Cerebellar nuclear complex (tissue), 1 donor: Measurements from ENCODE around the gene ZFAND4.
"Not testable (repeated sequence)": the region's sequence is repeated elsewhere in the genome, so short reads cannot be mapped to it uniquely, and the experiment has no call there.

Experiments
- DNase-seq, 2 experiments: peaks; one replicate each; lab custom pipeline; 2025; lab: John Stamatoyannopoulos, UW

ZFAND4 gene

GRCh38 chr10:45672181-45673073 lies at the start of gene ZFAND4:
ZFAND4 (minus strand) TSS chr10:45672772; CDS start chr10:45663725, 9,047 bp downstream.
- peak; percentile 69 to 82 for DNase-seq

GRCh38 chr10:45721503-45721902 lies 48.9 kb upstream of the ZFAND4 start:
- not testable (repeated sequence) for DNase-seq

DNA sequence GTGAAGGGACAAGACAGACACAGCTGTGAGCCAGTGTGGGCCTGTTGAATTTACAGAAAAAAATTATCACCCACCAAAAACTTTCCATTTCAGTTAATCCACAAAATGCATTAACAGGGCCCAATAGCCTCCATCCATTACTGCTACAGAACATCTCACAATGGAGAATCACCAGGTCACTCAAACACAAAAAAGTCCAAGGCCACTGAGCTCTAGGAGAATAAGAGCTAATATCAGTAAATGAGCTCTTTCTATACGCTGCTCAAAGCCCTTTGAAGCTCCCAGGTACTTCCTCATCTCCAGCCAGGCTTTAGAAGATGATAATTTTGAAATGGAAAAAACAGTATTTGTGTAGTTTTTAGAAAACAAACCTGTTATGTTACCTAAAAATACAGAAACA lies 45.1 kb upstream of the ZFAND4 start:
- not testable (repeated sequence) for DNase-seq

DNA sequence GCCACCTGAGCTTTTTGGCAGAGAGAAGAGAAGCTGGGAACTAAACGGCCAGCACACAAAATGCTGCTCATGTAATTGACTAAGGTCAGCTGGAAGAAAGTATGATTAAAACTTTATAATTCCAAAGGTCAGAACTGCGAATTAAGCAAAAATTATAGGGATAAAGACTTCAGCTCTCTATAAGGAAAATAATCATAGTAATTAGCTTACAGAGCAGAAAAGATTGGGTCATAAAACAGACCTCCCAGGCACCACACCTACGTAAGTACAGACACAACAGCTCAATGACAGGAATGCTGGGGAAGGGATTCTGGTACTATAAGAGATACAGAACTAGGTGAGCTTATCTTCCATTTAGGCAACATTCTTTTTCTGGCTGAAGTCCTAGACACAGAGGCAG lies 44.5 kb upstream of the ZFAND4 start:
- not testable (repeated sequence) for DNase-seq

GRCh38 chr10:45711223-45711622 lies 38.7 kb upstream of the ZFAND4 start:
- not testable (repeated sequence) for DNase-seq

- not testable (repeated sequence) for DNase-seq
These were observed 37.7 kb upstream of the ZFAND4 start for GRCh38 chr10:45710200-45710796.

DNA sequence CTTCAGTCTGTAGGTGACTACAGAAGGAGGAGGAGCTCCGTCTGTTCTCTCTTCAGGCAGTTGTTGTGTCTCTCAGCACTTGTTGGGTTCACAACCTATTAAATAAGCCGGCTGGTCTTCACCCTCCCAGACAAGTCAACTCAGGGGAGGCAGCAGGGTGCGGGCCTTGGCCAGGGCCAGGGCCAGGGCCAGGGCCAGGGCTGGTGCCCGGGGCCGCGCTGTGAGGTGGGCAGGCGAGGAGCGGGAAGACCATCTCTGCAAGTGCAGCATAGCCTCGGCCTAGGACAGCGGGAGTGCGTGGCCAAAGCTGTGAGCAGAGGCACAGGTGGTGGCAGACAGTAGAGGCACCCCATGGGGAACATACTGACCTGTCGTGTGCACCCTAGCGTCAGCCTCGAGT lies 5.9 kb upstream of the ZFAND4 start:
- not testable (repeated sequence) for DNase-seq

GRCh38 chr10:45675388-45675787 lies 2.8 kb upstream of the ZFAND4 start:
- DNase-seq = no peak

DNA sequence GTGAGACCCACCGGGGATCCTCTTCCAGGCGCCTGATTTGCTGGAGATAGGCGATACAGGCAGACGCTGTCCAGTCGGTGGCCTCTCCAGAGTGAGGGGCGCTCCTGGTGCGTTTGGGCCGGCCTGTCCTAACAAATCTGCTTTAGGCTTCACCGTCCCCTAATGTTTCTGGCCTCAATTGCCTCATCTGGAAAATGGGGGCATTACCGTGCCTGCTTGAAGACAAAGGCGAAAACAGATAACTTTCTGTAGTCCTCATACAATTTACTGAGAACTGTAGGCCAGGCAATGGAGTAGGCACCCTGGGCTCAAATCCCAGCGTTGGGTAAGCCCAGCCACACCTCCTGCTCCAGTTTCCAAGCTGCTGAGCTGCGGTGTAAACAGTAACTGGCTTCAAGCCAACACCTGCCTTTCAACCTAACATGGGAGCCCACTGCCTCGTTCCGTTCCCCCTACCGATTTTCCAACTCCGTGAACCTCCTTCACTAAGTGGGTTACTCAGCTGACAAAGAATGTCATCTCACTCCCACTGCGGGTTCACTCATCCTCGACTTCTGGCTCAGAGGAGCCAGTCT lies 589 bp upstream of the ZFAND4 start:
- no peak for DNase-seq

DNA sequence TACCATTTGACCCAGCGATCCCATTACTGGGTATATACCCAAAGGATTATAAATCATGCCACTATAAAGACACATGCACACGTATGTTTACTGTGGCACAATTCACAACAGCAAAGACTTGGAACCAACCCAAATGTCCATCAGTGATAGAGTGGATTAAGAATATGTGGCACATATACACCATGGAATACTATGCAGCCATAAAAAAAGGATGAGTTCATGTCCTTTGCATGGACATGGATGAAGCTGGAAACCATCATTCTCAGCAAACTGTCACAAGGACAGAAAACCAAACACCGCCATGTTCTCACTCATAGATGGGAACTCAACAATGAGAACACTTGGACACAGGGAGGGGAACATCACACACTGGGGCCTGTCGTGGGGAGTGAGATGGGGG lies 1.3 kb downstream of the ZFAND4 start:
- not testable (repeated sequence) for DNase-seq

- DNase-seq = not testable (repeated sequence)
These were observed 2.7 kb downstream of the ZFAND4 start for GRCh38 chr10:45669897-45670296.

- no peak for DNase-seq
These were observed 11.6 kb downstream of the ZFAND4 start for GRCh38 chr10:45660876-45661411.

GRCh38 chr10:45657033-45657926 lies 15.3 kb downstream of the ZFAND4 start:
- DNase-seq = no peak

GRCh38 chr10:45655219-45655618 lies 17.4 kb downstream of the ZFAND4 start:
- no peak for DNase-seq

DNA sequence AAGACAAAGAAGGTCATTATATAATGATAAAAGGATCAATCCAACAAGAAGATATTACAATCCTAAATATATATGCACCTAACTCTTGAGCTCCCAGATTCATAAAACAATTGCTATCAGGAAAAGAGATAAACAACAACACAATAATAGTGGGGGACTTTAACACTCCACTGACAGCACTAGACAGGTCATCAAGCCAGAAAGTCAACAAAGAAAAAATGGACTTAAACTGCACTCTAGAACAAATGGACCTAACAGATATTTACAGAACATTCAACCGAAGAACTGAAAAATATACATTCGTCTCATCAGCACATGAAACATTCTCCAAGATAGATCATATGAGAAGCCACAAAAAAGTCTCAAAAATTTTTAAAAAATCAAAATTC lies 17.8 kb downstream of the ZFAND4 start:
- DNase-seq = not testable (repeated sequence)

DNA sequence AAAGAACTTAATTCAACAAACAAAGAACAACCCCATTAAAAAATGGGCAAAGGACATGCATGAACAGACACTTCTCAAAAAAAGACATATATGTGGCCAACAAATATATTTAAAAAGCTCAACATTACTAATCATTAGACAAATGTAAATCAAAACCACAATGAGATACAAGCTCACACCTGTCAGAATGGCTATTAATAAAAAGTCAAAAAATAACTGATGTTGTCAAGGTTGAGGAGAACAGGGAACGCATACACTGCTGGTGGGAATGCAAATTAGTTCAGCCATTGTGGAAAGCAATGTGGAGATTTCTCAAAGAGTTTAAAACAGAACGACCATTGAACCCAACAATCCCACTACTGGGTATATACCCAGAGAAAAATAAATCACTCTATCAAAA lies 19.1 kb downstream of the ZFAND4 start:
- DNase-seq = no peak

DNA sequence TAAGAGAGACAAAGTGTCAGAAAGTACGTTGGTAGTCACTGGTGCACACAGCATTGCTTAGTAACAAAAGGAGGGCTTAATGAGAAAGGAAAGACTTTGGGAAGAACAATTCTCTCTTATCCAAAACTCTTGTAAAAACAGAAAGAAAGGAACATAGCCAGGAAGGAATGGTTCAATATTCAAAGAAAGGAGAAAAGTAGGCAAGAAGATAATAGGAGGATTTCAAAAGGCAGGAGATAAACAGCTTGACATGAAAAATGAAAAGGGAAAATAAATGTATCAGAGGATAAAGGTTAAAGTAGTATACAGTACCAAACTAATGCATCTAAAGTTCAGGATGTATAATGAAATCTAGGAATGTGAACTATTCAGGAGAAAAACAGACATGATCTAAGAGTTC lies 20.1 kb downstream of the ZFAND4 start:
- DNase-seq = no peak

DNA sequence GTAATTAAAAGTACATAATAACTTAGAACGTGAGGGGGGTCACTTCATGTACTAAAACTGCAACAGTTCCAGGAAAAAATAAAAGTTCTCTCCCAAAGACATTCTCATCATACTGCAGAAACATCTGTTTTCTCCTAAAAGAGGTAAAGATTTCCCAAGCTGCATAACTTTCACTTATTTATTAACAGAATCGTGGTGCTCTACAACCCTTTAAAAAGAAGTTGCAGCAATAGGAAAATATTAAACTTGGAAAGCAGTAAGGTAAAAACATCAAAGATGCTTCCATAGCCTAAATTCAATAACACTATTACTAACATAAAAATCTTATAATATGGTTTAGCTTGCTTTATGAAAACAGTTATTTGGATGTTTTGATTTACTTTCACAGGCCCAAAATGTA lies 23.3 kb downstream of the ZFAND4 start:
- DNase-seq = no peak

- no peak for DNase-seq
These were observed 25.5 kb downstream of the ZFAND4 start for GRCh38 chr10:45647118-45647517.

GRCh38 chr10:45646384-45647050 lies 26.1 kb downstream of the ZFAND4 start:
- DNase-seq = no peak

DNA sequence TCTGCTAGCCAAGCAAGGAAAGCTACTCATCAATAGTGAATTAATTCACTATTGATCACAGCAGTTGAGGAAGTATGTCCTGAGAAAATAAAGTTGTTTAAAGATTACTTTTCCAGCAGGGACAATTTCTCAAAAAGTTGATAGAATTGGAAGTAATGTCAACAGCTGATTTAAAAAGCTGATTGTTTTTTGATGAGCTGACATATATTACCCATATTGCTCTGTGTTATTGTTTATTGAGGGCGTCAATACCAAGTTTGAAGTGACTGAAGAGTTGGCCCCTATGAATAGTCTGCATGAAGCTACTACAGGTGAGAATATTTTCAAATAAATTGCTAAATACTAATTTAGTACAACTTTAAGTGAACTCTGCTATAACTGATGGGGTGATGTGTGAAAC lies 28.0 kb downstream of the ZFAND4 start:
- DNase-seq = no peak
